HEK293 (cell line): Measurements from ENCODE around the gene ZMYND15.
A peak's percentile ranks its signal among the peaks of the same experiment; 100 is the strongest.

ENCODE experiments used
- CTCF ChIA-PET: fragments of 350-600 bp; formaldehyde crosslinking; extraction: SDS; loops from one replicate; lab custom pipeline; 2021; ENCODE audit warnings: antibody characterized with exemption; lab: Yijun Ruan, JAX
- POLR2A ChIA-PET: fragments of 300-600 bp; formaldehyde crosslinking; extraction: SDS; loops from one replicate; lab custom pipeline; 2020; ENCODE audit warnings: antibody characterized with exemption, inconsistent platforms; lab: Yijun Ruan, JAX
- H3K27ac ChIP-seq: fragments of 200-500 bp; sonication (Bioruptor generic); 2 replicates; pipeline ENCODE4 v1.5.1; 2014; ENCODE audit warnings: low read depth, low read length, control low read depth, inconsistent platforms; ENCODE audit errors: extremely low read depth
- H3K36me3 ChIP-seq, 2 experiments: fragments of 200-500 bp in 1 of 2; sonication (Bioruptor generic) in 1 of 2; 1 replicate in 1 of 2; 2 replicates in 1 of 2; pipeline ENCODE4 v1.5.1; 2014 to 2017; ENCODE audit warnings: inconsistent platforms in 2 of 2, low read length in 2 of 2; ENCODE audit not compliant: control insufficient read depth in 2 of 2, insufficient read depth in 1 of 2
- H3K4me1 ChIP-seq: fragments of 200-500 bp; sonication (Bioruptor generic); 2 replicates; pipeline ENCODE4 v1.5.1; 2014; ENCODE audit warnings: mild to moderate bottlenecking, low read length, inconsistent platforms; ENCODE audit not compliant: control insufficient read depth, insufficient read depth
- H3K4me3 ChIP-seq: 2 replicates; pipeline ENCODE4 v1.5.1; 2011; ENCODE audit warnings: low read depth, mild to moderate bottlenecking, control low read depth, low read length, moderate library complexity
- H3K9me3 ChIP-seq: fragments of 200-500 bp; sonication (Bioruptor generic); 2 replicates; pipeline ENCODE4 v1.5.1; 2014; ENCODE audit warnings: low read depth, low read length, inconsistent platforms; ENCODE audit not compliant: control insufficient read depth, insufficient read depth
- MYNN ChIP-seq: fragments of 450-650 bp; formaldehyde crosslinking; IDR thresholded peaks from 2 replicates; pipeline ENCODE4 v1.5.1; 2016; ENCODE audit warnings: missing biosample characterization, missing genetic modification characterization, borderline replicate concordance
- SCRT2 ChIP-seq: fragments of 450-650 bp; formaldehyde crosslinking; IDR thresholded peaks from 2 replicates; pipeline ENCODE4 v1.5.1; 2016; ENCODE audit warnings: missing biosample characterization, missing genetic modification characterization
- ZBTB21 ChIP-seq: fragments of 450-650 bp; formaldehyde crosslinking; IDR thresholded peaks from 2 replicates; pipeline ENCODE4 v1.5.1; 2017; ENCODE audit warnings: missing biosample characterization, missing genetic modification characterization
- ZNF121 ChIP-seq: fragments of 450-650 bp; formaldehyde crosslinking; IDR thresholded peaks from 2 replicates; pipeline ENCODE4 v1.5.1; 2016; ENCODE audit warnings: missing biosample characterization, missing genetic modification characterization
- ZNF140 ChIP-seq: fragments of 450-650 bp; formaldehyde crosslinking; IDR thresholded peaks from 2 replicates; pipeline ENCODE4 v1.5.1; 2016; ENCODE audit warnings: missing biosample characterization, missing genetic modification characterization
- ZNF157 ChIP-seq: fragments of 450-650 bp; formaldehyde crosslinking; IDR thresholded peaks from 2 replicates; pipeline ENCODE4 v1.5.1; 2016; ENCODE audit warnings: missing biosample characterization, missing genetic modification characterization
- ZNF175 ChIP-seq: fragments of 450-650 bp; formaldehyde crosslinking; IDR thresholded peaks from 2 replicates; pipeline ENCODE4 v1.5.1; 2016; ENCODE audit warnings: missing biosample characterization, missing genetic modification characterization
- ZNF184 ChIP-seq: fragments of 450-650 bp; IDR thresholded peaks from 2 replicates; pipeline ENCODE4 v1.5.1; 2018; ENCODE audit warnings: missing biosample characterization, mild to moderate bottlenecking, missing genetic modification characterization
- ZNF223 ChIP-seq: fragments of 450-650 bp; formaldehyde crosslinking; IDR thresholded peaks from 2 replicates; pipeline ENCODE4 v1.5.1; 2016; ENCODE audit warnings: missing biosample characterization, missing genetic modification characterization
- ZNF707 ChIP-seq: fragments of 450-650 bp; formaldehyde crosslinking; IDR thresholded peaks from 2 replicates; pipeline ENCODE4 v1.5.1; 2016; ENCODE audit warnings: missing biosample characterization, missing genetic modification characterization
- ZNF747 ChIP-seq: fragments of 450-650 bp; formaldehyde crosslinking; IDR thresholded peaks from 2 replicates; pipeline ENCODE4 v1.5.1; 2016; ENCODE audit warnings: missing biosample characterization, missing genetic modification characterization
- TF ChIP-seq, protein P1 (sequence below): fragments of 450-650 bp; IDR thresholded peaks from 2 replicates; pipeline ENCODE4 v1.5.1; 2018; ENCODE audit warnings: missing biosample characterization, mild to moderate bottlenecking, missing genetic modification characterization
- TF ChIP-seq, protein P2 (sequence below): fragments of 450-650 bp; formaldehyde crosslinking; IDR thresholded peaks from 2 replicates; pipeline ENCODE4 v1.5.1; 2016; ENCODE audit warnings: missing biosample characterization, missing genetic modification characterization
- TF ChIP-seq, protein P3 (sequence below): fragments of 450-650 bp; IDR thresholded peaks from 2 replicates; pipeline ENCODE4 v1.5.1; 2018; ENCODE audit warnings: missing biosample characterization, missing genetic modification characterization
- TF ChIP-seq, protein P4 (sequence below): fragments of 450-650 bp; formaldehyde crosslinking; IDR thresholded peaks from 2 replicates; pipeline ENCODE4 v1.5.1; 2017; ENCODE audit warnings: missing biosample characterization, missing genetic modification characterization
- TF ChIP-seq, protein P5 (sequence below): fragments of 450-650 bp; formaldehyde crosslinking; conservative IDR thresholded peaks from 2 replicates; pipeline ENCODE4 v1.5.1; 2016; ENCODE audit warnings: low read depth, missing biosample characterization, missing genetic modification characterization
- TF ChIP-seq, protein P6 (sequence below): fragments of 450-650 bp; formaldehyde crosslinking; IDR thresholded peaks from 2 replicates; pipeline ENCODE4 v1.5.1; 2016; ENCODE audit warnings: missing biosample characterization, missing genetic modification characterization

ZMYND15 gene

DNA sequence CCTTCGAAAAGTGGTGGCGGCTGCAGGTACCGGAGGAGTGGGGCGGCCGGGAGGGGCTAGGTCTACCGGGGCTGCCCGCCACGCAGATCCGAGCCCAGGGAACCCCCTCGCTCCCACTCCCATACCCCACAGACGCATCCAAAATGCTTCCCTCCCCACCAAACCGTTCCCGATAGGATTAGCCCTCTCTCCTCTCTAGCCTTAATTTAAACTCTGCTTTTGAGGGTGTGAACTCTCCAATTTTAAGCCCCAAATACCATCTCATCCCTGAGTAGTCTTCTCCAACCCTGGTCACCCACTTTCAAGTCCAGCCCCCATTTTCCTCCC lies 355 bp downstream of the ZMYND15 start (continued):
- TF ChIP-seq, protein P1, sequence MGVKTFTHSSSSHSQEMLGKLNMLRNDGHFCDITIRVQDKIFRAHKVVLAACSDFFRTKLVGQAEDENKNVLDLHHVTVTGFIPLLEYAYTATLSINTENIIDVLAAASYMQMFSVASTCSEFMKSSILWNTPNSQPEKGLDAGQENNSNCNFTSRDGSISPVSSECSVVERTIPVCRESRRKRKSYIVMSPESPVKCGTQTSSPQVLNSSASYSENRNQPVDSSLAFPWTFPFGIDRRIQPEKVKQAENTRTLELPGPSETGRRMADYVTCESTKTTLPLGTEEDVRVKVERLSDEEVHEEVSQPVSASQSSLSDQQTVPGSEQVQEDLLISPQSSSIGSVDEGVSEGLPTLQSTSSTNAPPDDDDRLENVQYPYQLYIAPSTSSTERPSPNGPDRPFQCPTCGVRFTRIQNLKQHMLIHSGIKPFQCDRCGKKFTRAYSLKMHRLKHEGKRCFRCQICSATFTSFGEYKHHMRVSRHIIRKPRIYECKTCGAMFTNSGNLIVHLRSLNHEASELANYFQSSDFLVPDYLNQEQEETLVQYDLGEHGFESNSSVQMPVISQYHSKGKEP (tag by site-specific recombination), result no peak
- TF ChIP-seq ZNF121 (no peak), SCRT2 (tag by site-specific recombination) (no peak)
- TF ChIP-seq, protein P2, sequence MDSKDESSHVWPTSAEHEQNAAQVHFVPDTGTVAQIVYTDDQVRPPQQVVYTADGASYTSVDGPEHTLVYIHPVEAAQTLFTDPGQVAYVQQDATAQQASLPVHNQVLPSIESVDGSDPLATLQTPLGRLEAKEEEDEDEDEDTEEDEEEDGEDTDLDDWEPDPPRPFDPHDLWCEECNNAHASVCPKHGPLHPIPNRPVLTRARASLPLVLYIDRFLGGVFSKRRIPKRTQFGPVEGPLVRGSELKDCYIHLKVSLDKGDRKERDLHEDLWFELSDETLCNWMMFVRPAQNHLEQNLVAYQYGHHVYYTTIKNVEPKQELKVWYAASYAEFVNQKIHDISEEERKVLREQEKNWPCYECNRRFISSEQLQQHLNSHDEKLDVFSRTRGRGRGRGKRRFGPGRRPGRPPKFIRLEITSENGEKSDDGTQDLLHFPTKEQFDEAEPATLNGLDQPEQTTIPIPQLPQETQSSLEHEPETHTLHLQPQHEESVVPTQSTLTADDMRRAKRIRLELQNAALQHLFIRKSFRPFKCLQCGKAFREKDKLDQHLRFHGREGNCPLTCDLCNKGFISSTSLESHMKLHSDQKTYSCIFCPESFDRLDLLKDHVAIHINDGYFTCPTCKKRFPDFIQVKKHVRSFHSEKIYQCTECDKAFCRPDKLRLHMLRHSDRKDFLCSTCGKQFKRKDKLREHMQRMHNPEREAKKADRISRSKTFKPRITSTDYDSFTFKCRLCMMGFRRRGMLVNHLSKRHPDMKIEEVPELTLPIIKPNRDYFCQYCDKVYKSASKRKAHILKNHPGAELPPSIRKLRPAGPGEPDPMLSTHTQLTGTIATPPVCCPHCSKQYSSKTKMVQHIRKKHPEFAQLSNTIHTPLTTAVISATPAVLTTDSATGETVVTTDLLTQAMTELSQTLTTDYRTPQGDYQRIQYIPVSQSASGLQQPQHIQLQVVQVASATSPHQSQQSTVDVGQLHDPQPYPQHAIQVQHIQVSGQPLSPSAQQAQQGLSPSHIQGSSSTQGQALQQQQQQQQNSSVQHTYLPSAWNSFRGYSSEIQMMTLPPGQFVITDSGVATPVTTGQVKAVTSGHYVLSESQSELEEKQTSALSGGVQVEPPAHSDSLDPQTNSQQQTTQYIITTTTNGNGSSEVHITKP, result no peak
- TF ChIP-seq, all 188 proteins: peak for 12

DNA sequence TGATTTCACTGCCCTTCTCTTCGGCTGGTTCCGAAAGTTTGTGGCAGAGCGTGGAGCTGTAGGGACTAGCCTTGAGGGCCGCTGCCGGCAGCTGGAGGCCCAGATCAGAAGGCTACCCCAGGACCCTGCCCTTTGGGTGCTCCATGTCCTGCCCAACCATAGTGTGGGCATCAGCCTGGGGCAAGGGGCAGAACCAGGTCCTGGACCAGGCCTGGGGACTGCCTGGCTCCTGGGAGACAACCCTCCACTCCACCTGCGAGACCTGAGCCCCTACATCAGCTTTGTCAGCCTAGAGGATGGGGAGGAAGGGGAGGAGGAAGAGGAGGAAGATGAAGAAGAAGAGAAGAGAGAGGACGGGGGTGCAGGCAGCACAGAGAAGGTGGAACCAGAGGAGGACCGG lies 951 bp downstream of the ZMYND15 start:
- no peak overlapping the region for H3K27ac ChIP-seq
- ChIA-PET CTCF (interaction anchor here (0.6 kb wide), 1 partner anchor 22 kb away, joined by 4 read pairs; no protein-coding TSS in a partner anchor), POLR2A (interaction anchor here (0.8 kb wide), 1 partner anchor 9 kb away, joined by 3 read pairs; the partner anchor contains the start of gene MED11)
- H3K4me3 ChIP-seq, result no peak overlapping the region
- H3K9me3 ChIP-seq, result no peaks in the 10 kb centered on the region
- H3K36me3 ChIP-seq, result no peaks in the 10 kb centered on the region; a peak in 1 of 3 replicates
- TF ChIP-seq ZNF175, result no peak
- no peak for TF ChIP-seq ZNF184 (tag by site-specific recombination)
- TF ChIP-seq ZNF140 (tag by site-specific recombination), result no peak
- TF ChIP-seq, protein P3, sequence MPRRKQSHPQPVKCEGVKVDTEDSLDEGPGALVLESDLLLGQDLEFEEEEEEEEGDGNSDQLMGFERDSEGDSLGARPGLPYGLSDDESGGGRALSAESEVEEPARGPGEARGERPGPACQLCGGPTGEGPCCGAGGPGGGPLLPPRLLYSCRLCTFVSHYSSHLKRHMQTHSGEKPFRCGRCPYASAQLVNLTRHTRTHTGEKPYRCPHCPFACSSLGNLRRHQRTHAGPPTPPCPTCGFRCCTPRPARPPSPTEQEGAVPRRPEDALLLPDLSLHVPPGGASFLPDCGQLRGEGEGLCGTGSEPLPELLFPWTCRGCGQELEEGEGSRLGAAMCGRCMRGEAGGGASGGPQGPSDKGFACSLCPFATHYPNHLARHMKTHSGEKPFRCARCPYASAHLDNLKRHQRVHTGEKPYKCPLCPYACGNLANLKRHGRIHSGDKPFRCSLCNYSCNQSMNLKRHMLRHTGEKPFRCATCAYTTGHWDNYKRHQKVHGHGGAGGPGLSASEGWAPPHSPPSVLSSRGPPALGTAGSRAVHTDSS (tag by site-specific recombination), result peak; percentile 92
- TF ChIP-seq ZNF707 (tag by site-specific recombination), result no peak
- peak; percentile 71; the same call in 1 of the 2 replicates for TF ChIP-seq ZNF223
- peaks cover 8% of the 10 kb centered on the region for H3K4me1 ChIP-seq

DNA sequence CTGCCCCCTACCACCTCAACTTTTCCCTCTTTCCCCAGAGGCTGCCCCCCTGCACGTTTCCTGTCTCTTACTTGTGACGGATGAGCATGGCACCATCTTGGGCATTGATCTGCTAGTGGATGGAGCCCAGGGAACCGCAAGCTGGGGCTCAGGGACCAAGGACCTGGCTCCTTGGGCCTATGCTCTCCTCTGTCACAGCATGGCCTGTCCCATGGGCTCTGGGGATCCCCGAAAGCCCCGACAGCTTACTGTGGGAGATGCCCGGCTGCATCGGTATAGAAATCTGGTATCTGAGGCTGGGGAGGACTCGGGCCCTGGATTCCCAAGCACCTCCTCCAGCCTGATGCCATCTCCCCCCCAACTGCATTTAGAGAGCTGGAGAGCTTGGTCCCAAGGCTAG lies 1.9 kb downstream of the ZMYND15 start:
- Histone ChIP-seq H3K4me1 (peaks cover 8% of the 10 kb centered on the region), H3K27ac (no peak overlapping the region), H3K36me3 (no peaks in the 10 kb centered on the region; a peak in 1 of 3 replicates), H3K4me3 (no peak overlapping the region), H3K9me3 (no peaks in the 10 kb centered on the region)
- ChIA-PET POLR2A (no interaction called here), CTCF (interaction anchor here (1.1 to 1.7 kb wide), 2 partner anchors 10 to 15 kb away, joined by 3 to 5 read pairs; no protein-coding TSS in a partner anchor)
- TF ChIP-seq, protein P4, sequence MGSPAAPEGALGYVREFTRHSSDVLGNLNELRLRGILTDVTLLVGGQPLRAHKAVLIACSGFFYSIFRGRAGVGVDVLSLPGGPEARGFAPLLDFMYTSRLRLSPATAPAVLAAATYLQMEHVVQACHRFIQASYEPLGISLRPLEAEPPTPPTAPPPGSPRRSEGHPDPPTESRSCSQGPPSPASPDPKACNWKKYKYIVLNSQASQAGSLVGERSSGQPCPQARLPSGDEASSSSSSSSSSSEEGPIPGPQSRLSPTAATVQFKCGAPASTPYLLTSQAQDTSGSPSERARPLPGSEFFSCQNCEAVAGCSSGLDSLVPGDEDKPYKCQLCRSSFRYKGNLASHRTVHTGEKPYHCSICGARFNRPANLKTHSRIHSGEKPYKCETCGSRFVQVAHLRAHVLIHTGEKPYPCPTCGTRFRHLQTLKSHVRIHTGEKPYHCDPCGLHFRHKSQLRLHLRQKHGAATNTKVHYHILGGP, result no peak
- TF ChIP-seq ZBTB21 (tag by site-specific recombination), result no peak
- TF ChIP-seq ZNF157, result no peak
- TF ChIP-seq, protein P5, sequence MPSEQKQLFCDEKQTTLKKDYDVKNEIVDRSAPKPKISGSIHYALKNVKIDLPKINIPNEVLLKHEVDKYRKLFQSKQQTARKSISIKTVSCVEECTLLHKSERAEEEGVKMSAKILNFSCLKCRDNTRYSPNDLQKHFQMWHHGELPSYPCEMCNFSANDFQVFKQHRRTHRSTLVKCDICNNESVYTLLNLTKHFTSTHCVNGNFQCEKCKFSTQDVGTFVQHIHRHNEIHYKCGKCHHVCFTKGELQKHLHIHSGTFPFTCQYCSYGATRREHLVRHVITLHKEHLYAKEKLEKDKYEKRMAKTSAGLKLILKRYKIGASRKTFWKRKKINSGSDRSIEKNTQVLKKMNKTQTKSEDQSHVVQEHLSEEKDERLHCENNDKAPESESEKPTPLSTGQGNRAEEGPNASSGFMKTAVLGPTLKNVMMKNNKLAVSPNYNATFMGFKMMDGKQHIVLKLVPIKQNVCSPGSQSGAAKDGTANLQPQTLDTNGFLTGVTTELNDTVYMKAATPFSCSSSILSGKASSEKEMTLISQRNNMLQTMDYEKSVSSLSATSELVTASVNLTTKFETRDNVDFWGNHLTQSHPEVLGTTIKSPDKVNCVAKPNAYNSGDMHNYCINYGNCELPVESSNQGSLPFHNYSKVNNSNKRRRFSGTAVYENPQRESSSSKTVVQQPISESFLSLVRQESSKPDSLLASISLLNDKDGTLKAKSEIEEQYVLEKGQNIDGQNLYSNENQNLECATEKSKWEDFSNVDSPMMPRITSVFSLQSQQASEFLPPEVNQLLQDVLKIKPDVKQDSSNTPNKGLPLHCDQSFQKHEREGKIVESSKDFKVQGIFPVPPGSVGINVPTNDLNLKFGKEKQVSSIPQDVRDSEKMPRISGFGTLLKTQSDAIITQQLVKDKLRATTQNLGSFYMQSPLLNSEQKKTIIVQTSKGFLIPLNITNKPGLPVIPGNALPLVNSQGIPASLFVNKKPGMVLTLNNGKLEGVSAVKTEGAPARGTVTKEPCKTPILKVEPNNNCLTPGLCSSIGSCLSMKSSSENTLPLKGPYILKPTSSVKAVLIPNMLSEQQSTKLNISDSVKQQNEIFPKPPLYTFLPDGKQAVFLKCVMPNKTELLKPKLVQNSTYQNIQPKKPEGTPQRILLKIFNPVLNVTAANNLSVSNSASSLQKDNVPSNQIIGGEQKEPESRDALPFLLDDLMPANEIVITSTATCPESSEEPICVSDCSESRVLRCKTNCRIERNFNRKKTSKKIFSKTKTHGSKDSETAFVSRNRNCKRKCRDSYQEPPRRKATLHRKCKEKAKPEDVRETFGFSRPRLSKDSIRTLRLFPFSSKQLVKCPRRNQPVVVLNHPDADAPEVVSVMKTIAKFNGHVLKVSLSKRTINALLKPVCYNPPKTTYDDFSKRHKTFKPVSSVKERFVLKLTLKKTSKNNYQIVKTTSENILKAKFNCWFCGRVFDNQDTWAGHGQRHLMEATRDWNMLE (tag by site-specific recombination), result no peak
- no peak for TF ChIP-seq MYNN (tag by site-specific recombination)
- TF ChIP-seq, protein P6, sequence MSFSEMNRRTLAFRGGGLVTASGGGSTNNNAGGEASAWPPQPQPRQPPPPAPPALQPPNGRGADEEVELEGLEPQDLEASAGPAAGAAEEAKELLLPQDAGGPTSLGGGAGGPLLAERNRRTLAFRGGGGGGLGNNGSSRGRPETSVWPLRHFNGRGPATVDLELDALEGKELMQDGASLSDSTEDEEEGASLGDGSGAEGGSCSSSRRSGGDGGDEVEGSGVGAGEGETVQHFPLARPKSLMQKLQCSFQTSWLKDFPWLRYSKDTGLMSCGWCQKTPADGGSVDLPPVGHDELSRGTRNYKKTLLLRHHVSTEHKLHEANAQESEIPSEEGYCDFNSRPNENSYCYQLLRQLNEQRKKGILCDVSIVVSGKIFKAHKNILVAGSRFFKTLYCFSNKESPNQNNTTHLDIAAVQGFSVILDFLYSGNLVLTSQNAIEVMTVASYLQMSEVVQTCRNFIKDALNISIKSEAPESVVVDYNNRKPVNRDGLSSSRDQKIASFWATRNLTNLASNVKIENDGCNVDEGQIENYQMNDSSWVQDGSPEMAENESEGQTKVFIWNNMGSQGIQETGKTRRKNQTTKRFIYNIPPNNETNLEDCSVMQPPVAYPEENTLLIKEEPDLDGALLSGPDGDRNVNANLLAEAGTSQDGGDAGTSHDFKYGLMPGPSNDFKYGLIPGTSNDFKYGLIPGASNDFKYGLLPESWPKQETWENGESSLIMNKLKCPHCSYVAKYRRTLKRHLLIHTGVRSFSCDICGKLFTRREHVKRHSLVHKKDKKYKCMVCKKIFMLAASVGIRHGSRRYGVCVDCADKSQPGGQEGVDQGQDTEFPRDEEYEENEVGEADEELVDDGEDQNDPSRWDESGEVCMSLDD (tag by site-specific recombination), result no peak
- no peak for TF ChIP-seq ZNF747 (tag by site-specific recombination)
